H1 (cell line): Measurements from ENCODE around the gene TRAF3IP3. TPM values are rescaled to one million over a fixed set of nuclear protein-coding genes. Genes with fewer than 3 reads are reported as not detected.

Source experiments
- CTCF ChIA-PET: fragments of 300-600 bp; sonication (Branson Sonifier 250); formaldehyde crosslinking; loops from one replicate; lab custom pipeline; 2021; ENCODE audit not compliant: partially characterized antibody; lab: Charles Lee
- POLR2A ChIA-PET: fragments of 300-600 bp; sonication (Branson Sonifier 250); formaldehyde crosslinking; loops from one replicate; lab custom pipeline; 2021; ENCODE audit warnings: inconsistent platforms; ENCODE audit not compliant: partially characterized antibody; lab: Charles Lee
- DNase-seq, 2 experiments: peaks; one replicate each; pipeline versions ENCODE4 v3.0.0 to v3.0.0-alpha.2; 2010 to 2022; ENCODE audit warnings: low spot score in 2 of 2, low read depth in 1 of 2, mixed read lengths in 1 of 2
- FAIRE-seq: peaks from 2 replicates; lab custom pipeline; 2011; peaks lifted over from hg19 to GRCh38; lab: Jason Lieb, UNC
- H2AFZ ChIP-seq: 2 replicates; pipeline ENCODE4 v1.8.1; 2012; ENCODE audit warnings: low read length, inconsistent platforms
- H2AK5ac ChIP-seq: 2 replicates; pipeline ENCODE4 v1.6.1; 2013; ENCODE audit warnings: low read depth, low read length
- H2BK120ac ChIP-seq: replicated peaks from 2 replicates; pipeline ENCODE3; 2013; ENCODE audit warnings: low read depth, low read length, inconsistent platforms
- H2BK12ac ChIP-seq: 2 replicates; pipeline ENCODE4 v1.6.1; 2013; ENCODE audit warnings: low read depth, low read length
- H2BK15ac ChIP-seq: 2 replicates; pipeline ENCODE4 v1.6.1; 2013; ENCODE audit warnings: low read length
- H2BK20ac ChIP-seq: 2 replicates; pipeline ENCODE4 v1.6.1; 2013; ENCODE audit warnings: low read length
- H2BK5ac ChIP-seq: 2 replicates; pipeline ENCODE4 v1.6.1; 2013; ENCODE audit warnings: low read depth, low read length
- H3K14ac ChIP-seq: 2 replicates; pipeline ENCODE4 v1.6.1; 2013; ENCODE audit warnings: inconsistent platforms; ENCODE audit not compliant: insufficient read length
- H3K18ac ChIP-seq: 2 replicates; pipeline ENCODE4 v1.6.1; 2013; ENCODE audit warnings: low read length; ENCODE audit errors: extremely low read depth
- H3K23ac ChIP-seq: 2 replicates; pipeline ENCODE4 v1.6.1; 2013; ENCODE audit warnings: inconsistent platforms; ENCODE audit not compliant: insufficient read length
- H3K23me2 ChIP-seq: 2 replicates; pipeline ENCODE4 v1.6.1; 2013; ENCODE audit warnings: low read depth, low read length
- H3K27ac ChIP-seq: 2 replicates; pipeline ENCODE4 v1.6.1; 2011; ENCODE audit warnings: low read depth, low read length, inconsistent platforms
- H3K27me3 ChIP-seq, 4 experiments: replicated peaks in 1 of 4; 1 replicate in 1 of 4; 2 replicates in 3 of 4; pipeline versions ENCODE4 v1.6.1 to v1.8.1; 2011 to 2013; ENCODE audit warnings: low read length in 3 of 4, mild to moderate bottlenecking in 3 of 4, inconsistent platforms in 2 of 4, mixed read lengths in 2 of 4, moderate library complexity in 1 of 4; ENCODE audit not compliant: control insufficient read depth in 3 of 4, insufficient read depth in 3 of 4; ENCODE audit errors: extremely low read depth in 1 of 4
- H3K36me3 ChIP-seq, 4 experiments: 2 replicates each; pipeline versions ENCODE4 v1.6.1 to v1.8.1; 2011 to 2013; ENCODE audit warnings: mild to moderate bottlenecking in 4 of 4, low read length in 3 of 4, moderate library complexity in 2 of 4, control low read depth in 1 of 4, inconsistent platforms in 1 of 4; ENCODE audit not compliant: insufficient read depth in 4 of 4, control insufficient read depth in 2 of 4
- H3K4ac ChIP-seq: replicated peaks from 2 replicates; pipeline ENCODE3; 2013; ENCODE audit warnings: low read length, low read depth, mixed read lengths, inconsistent platforms; ENCODE audit not compliant: insufficient read length
- H3K4me1 ChIP-seq, 4 experiments: replicated peaks in 1 of 4; 1 replicate in 1 of 4; 2 replicates in 3 of 4; pipeline versions ENCODE4 v1.6.1 to v1.8.1; 2011 to 2013; ENCODE audit warnings: low read length in 3 of 4, inconsistent platforms in 2 of 4, mixed read lengths in 1 of 4; ENCODE audit not compliant: insufficient read depth in 4 of 4, control insufficient read depth in 3 of 4
- H3K4me2 ChIP-seq, 2 experiments: 2 replicates each; pipeline versions ENCODE4 v1.6.1 to v1.8.1; 2011 to 2013; ENCODE audit warnings: low read depth in 2 of 2, low read length in 2 of 2, control low read depth in 1 of 2, inconsistent platforms in 1 of 2, mild to moderate bottlenecking in 1 of 2; ENCODE audit not compliant: insufficient read depth in 1 of 2
- H3K4me3 ChIP-seq, 4 experiments: fragments of 200-600, 300-600 bp in 1 of 4; sonication (generic), shearing (Covaris generic), sonication (Bioruptor Twin) in 1 of 4; 2 replicates each; pipeline versions ENCODE4 v1.5.1 to v1.8.1; 2011 to 2016; ENCODE audit warnings: low read length in 4 of 4, low read depth in 3 of 4, control low read depth in 2 of 4, inconsistent platforms in 2 of 4, mild to moderate bottlenecking in 2 of 4, mixed read lengths in 1 of 4, moderate library complexity in 1 of 4; ENCODE audit not compliant: insufficient read depth in 2 of 4; ENCODE audit errors: extremely low read depth in 1 of 4
- H3K56ac ChIP-seq: replicated peaks from 2 replicates; pipeline ENCODE3; 2013; ENCODE audit warnings: low read depth, mild to moderate bottlenecking, mixed read lengths, low read length, inconsistent platforms; ENCODE audit not compliant: insufficient read length
- H3K79me1 ChIP-seq: 2 replicates; pipeline ENCODE4 v1.6.1; 2013; ENCODE audit warnings: low read depth, low read length, control low read depth
- H3K79me2 ChIP-seq, 2 experiments: 2 replicates each; pipeline versions ENCODE4 v1.6.1 to v1.8.1; 2012 to 2013; ENCODE audit warnings: low read length in 2 of 2, mild to moderate bottlenecking in 2 of 2, inconsistent platforms in 1 of 2; ENCODE audit not compliant: insufficient read depth in 2 of 2, control insufficient read depth in 1 of 2
- H3K9ac ChIP-seq, 4 experiments: replicated peaks in 1 of 4; 1 replicate in 1 of 4; 2 replicates in 3 of 4; pipeline versions ENCODE4 v1.6.1 to v1.8.1; 2011 to 2013; ENCODE audit warnings: low read depth in 3 of 4, low read length in 3 of 4, control low read depth in 2 of 4, mild to moderate bottlenecking in 2 of 4, moderate library complexity in 2 of 4, inconsistent platforms in 1 of 4; ENCODE audit errors: extremely low read depth in 1 of 4
- H3K9me3 ChIP-seq, 2 experiments: 2 replicates each; pipeline versions ENCODE4 v1.6.1 to v1.8.1; 2012 to 2013; ENCODE audit warnings: mild to moderate bottlenecking in 2 of 2, moderate library complexity in 2 of 2, control low read depth in 1 of 2, inconsistent platforms in 1 of 2, low read depth in 1 of 2, low read length in 1 of 2, mixed read lengths in 1 of 2; ENCODE audit not compliant: insufficient read depth in 2 of 2
- H4K20me1 ChIP-seq, 2 experiments: replicated peaks in 1 of 2; 2 replicates each; pipeline versions ENCODE3 to v1.8.1; 2011 to 2013; ENCODE audit warnings: inconsistent platforms in 2 of 2, low read length in 2 of 2, mild to moderate bottlenecking in 1 of 2; ENCODE audit not compliant: insufficient read depth in 2 of 2, control insufficient read depth in 1 of 2
- H4K5ac ChIP-seq: 2 replicates; pipeline ENCODE4 v1.6.1; 2013; ENCODE audit warnings: low read length, low read depth, mixed read lengths, inconsistent platforms; ENCODE audit not compliant: insufficient read length
- H4K8ac ChIP-seq: 2 replicates; pipeline ENCODE4 v1.8.0; 2013; ENCODE audit warnings: mild to moderate bottlenecking, moderate library complexity, low read length, inconsistent platforms; ENCODE audit not compliant: insufficient read depth; ENCODE audit errors: extremely low read depth
- H4K91ac ChIP-seq: replicated peaks from 2 replicates; pipeline ENCODE3; 2013; ENCODE audit warnings: low read length, mixed read lengths, inconsistent platforms; ENCODE audit not compliant: insufficient read length
- BCL11A ChIP-seq, 2 experiments: IDR thresholded peaks; one replicate each; pipeline ENCODE4 v1.6.1; 2011; ENCODE audit warnings: low read depth in 2 of 2, low read length in 2 of 2, mild to moderate bottlenecking in 2 of 2
- CBX5 ChIP-seq: fragments of 300-800, 300-1000 bp; sonication (generic); IDR thresholded peaks from 2 replicates; pipeline ENCODE4 v1.7.1; 2016; ENCODE audit warnings: antibody characterized with exemption, low read length, low read depth
- CTCF ChIP-seq, 3 experiments: IDR thresholded peaks; 1 replicate in 2 of 3; 2 replicates in 1 of 3; pipeline versions ENCODE4 v1.5.1 to v1.6.1; 2011; ENCODE audit warnings: low read length in 3 of 3, mild to moderate bottlenecking in 3 of 3, inconsistent platforms in 2 of 3, low read depth in 1 of 3, moderate library complexity in 1 of 3; ENCODE audit not compliant: insufficient read depth in 1 of 3; ENCODE audit errors: control extremely low read depth in 1 of 3
- FOSL1 ChIP-seq: IDR thresholded peaks from 2 replicates; pipeline ENCODE4 v1.6.1; 2011; ENCODE audit warnings: mild to moderate bottlenecking, low read depth, low read length, moderate library complexity; ENCODE audit not compliant: insufficient read depth
- SRF ChIP-seq: IDR thresholded peaks from 2 replicates; pipeline ENCODE4 v1.6.1; 2011; ENCODE audit warnings: mild to moderate bottlenecking, low read depth, low read length, moderate library complexity
- TAF1 ChIP-seq: IDR thresholded peaks from 2 replicates; pipeline ENCODE4 v1.6.1; 2011; ENCODE audit warnings: mild to moderate bottlenecking, low read depth, low read length
- USF2 ChIP-seq: IDR thresholded peaks from 2 replicates; pipeline ENCODE4 v1.6.1; 2011; ENCODE audit warnings: low read length, improper control_type of control experiment
- WGBS, 2 experiments: shearing (Covaris generic) in 1 of 2; methylation state at CpG; one replicate each; pipeline versions ENCODE4 v1.1.6 to v1.1.7; 2013 to 2015; ENCODE audit warnings: low lambda C conversion rate in 2 of 2, mixed read lengths in 2 of 2, inconsistent platforms in 1 of 2, low coverage in 1 of 2, missing lambda C conversion rate in 1 of 2; ENCODE audit not compliant: insufficient replicate concordance in 2 of 2, insufficient coverage in 1 of 2, insufficient read length in 1 of 2; ENCODE audit errors: extremely low coverage in 1 of 2, missing lambda C conversion rate in 1 of 2; 5-methylcytosine and 5-hydroxymethylcytosine counted together
- polyA plus RNA-seq, 7 experiments: library from polyadenylated mRNA; depleted of rRNA in 3 of 7; stranded (reverse) in 5 of 7; unstranded in 2 of 7; fragments of >200 nt in 5 of 7; fragments of 200-250 nt in 2 of 7; gene quantifications; 1 replicate in 5 of 7; 2 replicates in 1 of 7; 4 replicates in 1 of 7; pipeline versions ENCODE4 v1.2.1 to v1.2.3, GENCODE V29; 2011 to 2013; ENCODE audit warnings: missing spikeins in 2 of 7, mixed read lengths in 2 of 7
- total RNA-seq: library from RNA; stranded (reverse); fragmentation: NEBNext Ultra II Directional; extraction: Animal tissue kit (Norgen Biotek cat#: 25700); gene quantifications from 2 replicates; pipeline ENCODE4 v1.2.1, GENCODE V29; 2021

Gene TRAF3IP3
- total and polyA plus RNA-seq, 2 of the 8 experiments (the other 6 are each of a cell fraction or from before 2014, with no cell fraction given) = not detected

GRCh38 chr1:209747580-209748262, 8.1 kb upstream of the TRAF3IP3 start:
- WGBS, 2 experiments = 6% methylated on average over 37 of the region's 37 CpGs; no CpG with 5 or more reads in 1 of the 2 experiments
- no peak overlapping the region for H2BK5ac ChIP-seq
- TF ChIP-seq TAF1 (no peak), BCL11A (IDR thresholded peaks at IDR 0.05; ENCODE audit: low read depth in 2 of 2, low read length in 2 of 2) (no peak), CBX5 (no peak), USF2 (no peak), FOSL1 (peak; percentile 39; the same call in 1 of the 2 replicates), SRF (no peak), CTCF (IDR thresholded peaks at IDR 0.05; ENCODE audit: control extremely low read depth in 1 of 3, insufficient read depth in 1 of 3, low read depth in 1 of 3, low read length in 3 of 3) (peak; percentile 70 to 97 (median 94))

More at GRCh38 chr1:209747580-209748262, 8.1 kb upstream of the TRAF3IP3 start:
- ChIA-PET POLR2A (no interaction called here), CTCF (interaction anchor here (0.6 to 4.0 kb wide), 34 partner anchors 9 to 552 kb away, joined by 3 to 22 read pairs (median 4); partner anchors contain the start of genes LAMB3 and TRAF3IP3)
- Histone ChIP-seq H4K5ac (no peak overlapping the region), H2AK5ac (no peak overlapping the region), H3K36me3 (no peaks in the 10 kb centered on the region), H4K8ac (peak overlapping the region; percentile 35; the same call in 1 of the 2 replicates), H2BK15ac (no peak overlapping the region), H3K79me1 (no peaks in the 10 kb centered on the region), H4K20me1 (no peaks in the 10 kb centered on the region), H3K27ac (no peak overlapping the region), H3K18ac (no peak overlapping the region), H3K4me2 (peak overlapping the region; percentile 8 to 78; a peak in 3 of 4 replicates), H2BK12ac (no peak overlapping the region), H3K4me1 (peaks cover 0 to 11% (median 0%) of the 10 kb centered on the region in 4 experiments; a peak in 1 of 7 replicates), H3K23ac (no peak overlapping the region), H2BK20ac (no peak overlapping the region), H3K79me2 (no peaks in the 10 kb centered on the region), H2BK120ac (no peak overlapping the region), H3K27me3 (peaks cover 0 to 4% (median 0%) of the 10 kb centered on the region in 4 experiments; a peak in 1 of 7 replicates), H3K14ac (no peak overlapping the region), H3K56ac (no peak overlapping the region), H3K9ac (peak overlapping the region in 1 of 4 experiments; percentile 54; a peak in 1 of 7 replicates), H2AFZ (peak overlapping the region; percentile 97), H4K91ac (no peak overlapping the region), H3K9me3 (no peaks in the 10 kb centered on the region), H3K23me2 (no peaks in the 10 kb centered on the region), H3K4me3 (peak overlapping the region in 1 of 4 experiments; percentile 51; a peak in 4 of 8 replicates), H3K4ac (no peak overlapping the region)
- DNase-seq (peak; percentile 99), FAIRE-seq (peak; percentile 81)
